ENCODE data around the gene CAMTA2. TPM values are rescaled to one million over a fixed set of nuclear protein-coding genes. Genes with fewer than 3 reads are reported as not detected.

Gene CAMTA2
- total and polyA plus RNA-seq, 4 donors: 15.0 to 66.3 (median 49.6) TPM

GRCh38 chr17:5020502-5021023 lies 33.1 kb upstream of the CAMTA2 start:
- peaks cover 6 to 52% (median 21%) of the 10 kb centered on the region in 4 donors for H3K36me3 ChIP-seq (ENCODE audit: control insufficient read depth in 4 of 4, insufficient read depth in 4 of 4, low read length in 4 of 4)
- ATAC-seq (ENCODE audit: insufficient read depth, low FRiP score): no peak

DNA sequence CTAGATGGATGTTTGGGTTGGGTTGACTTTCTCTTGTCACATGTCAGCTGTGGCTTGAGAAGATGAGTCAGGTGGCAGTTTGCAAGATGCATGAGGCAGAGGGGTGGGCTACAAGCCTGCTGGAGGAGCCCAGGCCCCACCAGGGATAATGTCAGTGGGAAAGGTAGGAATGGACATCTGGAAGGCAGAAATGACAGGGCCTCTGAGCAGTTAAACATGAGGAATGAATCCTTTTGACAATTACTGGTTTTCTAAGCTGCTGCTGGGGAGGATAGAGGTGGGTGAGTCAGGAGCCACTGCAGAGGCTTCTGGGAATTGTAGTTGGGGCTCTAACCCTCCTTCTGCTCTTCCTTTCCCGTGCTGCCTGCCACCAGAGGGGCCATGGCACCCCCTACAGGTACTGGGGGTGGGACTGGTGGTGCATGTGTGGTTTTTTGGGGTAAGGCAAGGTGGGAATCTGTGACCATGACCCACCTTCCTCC lies 32.0 kb upstream of the CAMTA2 start:
- Histone ChIP-seq H3K9ac (ENCODE audit: insufficient read depth in 1 of 2, low read length in 2 of 2) (no peak overlapping the region), H3K4me1 (ENCODE audit: control insufficient read depth in 5 of 5, insufficient read depth in 5 of 5, low read length in 5 of 5) (no peaks in the 10 kb centered on the region), H3K9me3 (ENCODE audit: control insufficient read depth in 4 of 4, insufficient read depth in 3 of 4, low read length in 3 of 4) (no peaks in the 10 kb centered on the region), H3K27ac (ENCODE audit: low read depth in 1 of 2, low read length in 1 of 2) (no peak overlapping the region), H3K36me3 (ENCODE audit: control insufficient read depth in 4 of 4, insufficient read depth in 4 of 4, low read length in 4 of 4) (peaks cover 10 to 54% (median 23%) of the 10 kb centered on the region in 4 donors), H3K4me3 (no peak overlapping the region), H3K27me3 (ENCODE audit: control insufficient read depth in 3 of 3, insufficient read depth in 3 of 3, low read length in 2 of 3) (no peaks in the 10 kb centered on the region)
- DNase-seq (no peak), ATAC-seq (ENCODE audit: insufficient read depth, low FRiP score) (no peak)
- 20 to 33% methylated on average over 1 of the region's 1 CpG for WGBS, 2 donors
- TF ChIP-seq, protein P1, sequence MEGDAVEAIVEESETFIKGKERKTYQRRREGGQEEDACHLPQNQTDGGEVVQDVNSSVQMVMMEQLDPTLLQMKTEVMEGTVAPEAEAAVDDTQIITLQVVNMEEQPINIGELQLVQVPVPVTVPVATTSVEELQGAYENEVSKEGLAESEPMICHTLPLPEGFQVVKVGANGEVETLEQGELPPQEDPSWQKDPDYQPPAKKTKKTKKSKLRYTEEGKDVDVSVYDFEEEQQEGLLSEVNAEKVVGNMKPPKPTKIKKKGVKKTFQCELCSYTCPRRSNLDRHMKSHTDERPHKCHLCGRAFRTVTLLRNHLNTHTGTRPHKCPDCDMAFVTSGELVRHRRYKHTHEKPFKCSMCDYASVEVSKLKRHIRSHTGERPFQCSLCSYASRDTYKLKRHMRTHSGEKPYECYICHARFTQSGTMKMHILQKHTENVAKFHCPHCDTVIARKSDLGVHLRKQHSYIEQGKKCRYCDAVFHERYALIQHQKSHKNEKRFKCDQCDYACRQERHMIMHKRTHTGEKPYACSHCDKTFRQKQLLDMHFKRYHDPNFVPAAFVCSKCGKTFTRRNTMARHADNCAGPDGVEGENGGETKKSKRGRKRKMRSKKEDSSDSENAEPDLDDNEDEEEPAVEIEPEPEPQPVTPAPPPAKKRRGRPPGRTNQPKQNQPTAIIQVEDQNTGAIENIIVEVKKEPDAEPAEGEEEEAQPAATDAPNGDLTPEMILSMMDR (IDR thresholded peaks at IDR 0.05; ENCODE audit: control extremely low read depth, extremely low read depth): no peak

More at GRCh38 chr17:5020502-5021023, 33.1 kb upstream of the CAMTA2 start:
- H3K4me1 ChIP-seq (ENCODE audit: control insufficient read depth in 5 of 5, insufficient read depth in 5 of 5, low read length in 5 of 5): no peaks in the 10 kb centered on the region
- no peak overlapping the region for H3K9ac ChIP-seq (ENCODE audit: insufficient read depth in 1 of 2, low read length in 2 of 2)
- 90 to 92% methylated on average over 19 to 20 of the region's 20 CpGs for WGBS, 2 donors
- H3K27me3 ChIP-seq (ENCODE audit: control insufficient read depth in 3 of 3, insufficient read depth in 3 of 3, low read length in 2 of 3): no peaks in the 10 kb centered on the region
- TF ChIP-seq, protein P1 (IDR thresholded peaks at IDR 0.05; ENCODE audit: control extremely low read depth, extremely low read depth): no peak
- no peaks in the 10 kb centered on the region for H3K9me3 ChIP-seq (ENCODE audit: control insufficient read depth in 4 of 4, insufficient read depth in 3 of 4, low read length in 3 of 4)
- H3K4me3 ChIP-seq: no peak overlapping the region
- DNase-seq: no peak
- H3K27ac ChIP-seq (ENCODE audit: low read depth in 1 of 2, low read length in 1 of 2): no peak overlapping the region

DNA sequence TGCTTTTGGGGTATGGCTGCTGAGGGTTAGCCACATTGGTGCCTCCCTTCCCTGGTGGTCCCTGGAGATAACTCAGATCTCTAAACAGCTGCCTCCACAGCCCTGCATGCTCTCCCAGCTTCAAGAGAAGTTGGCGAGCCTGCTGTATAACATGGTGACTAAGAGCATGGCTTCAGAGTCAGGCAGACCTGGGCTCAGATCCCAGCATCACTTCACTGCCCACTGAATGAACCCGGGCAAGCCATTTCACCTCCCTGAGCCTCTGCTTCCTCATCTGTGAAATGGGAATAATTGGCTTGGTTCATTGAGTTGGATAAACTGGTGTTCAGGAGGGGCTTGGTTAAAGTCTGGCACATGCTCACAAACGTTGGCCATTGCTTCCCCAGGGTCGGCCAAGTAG lies 26.9 kb upstream of the CAMTA2 start:
- Histone ChIP-seq H3K9ac (ENCODE audit: insufficient read depth in 1 of 2, low read length in 2 of 2) (no peak overlapping the region), H3K4me1 (ENCODE audit: control insufficient read depth in 5 of 5, insufficient read depth in 5 of 5, low read length in 5 of 5) (no peaks in the 10 kb centered on the region), H3K27ac (ENCODE audit: low read depth in 1 of 2, low read length in 1 of 2) (no peak overlapping the region), H3K36me3 (ENCODE audit: control insufficient read depth in 4 of 4, insufficient read depth in 4 of 4, low read length in 4 of 4) (peaks cover 10 to 44% (median 12%) of the 10 kb centered on the region in 4 donors), H3K9me3 (ENCODE audit: control insufficient read depth in 4 of 4, insufficient read depth in 3 of 4, low read length in 3 of 4) (no peaks in the 10 kb centered on the region), H3K4me3 (no peak overlapping the region), H3K27me3 (ENCODE audit: control insufficient read depth in 3 of 3, insufficient read depth in 3 of 3, low read length in 2 of 3) (no peaks in the 10 kb centered on the region)
- no peak for DNase-seq
- WGBS, 2 donors: 88 to 99% methylated on average over 4 of the region's 4 CpGs
- no peak for ATAC-seq (ENCODE audit: insufficient read depth, low FRiP score)
- TF ChIP-seq, protein P1 (IDR thresholded peaks at IDR 0.05; ENCODE audit: control extremely low read depth, extremely low read depth): no peak

GRCh38 chr17:5011928-5012327 lies 24.5 kb upstream of the CAMTA2 start:
- Histone ChIP-seq H3K36me3 (ENCODE audit: control insufficient read depth in 4 of 4, insufficient read depth in 4 of 4, low read length in 4 of 4) (peaks cover 13 to 52% (median 24%) of the 10 kb centered on the region in 4 donors), H3K27me3 (ENCODE audit: control insufficient read depth in 3 of 3, insufficient read depth in 3 of 3, low read length in 2 of 3) (no peaks in the 10 kb centered on the region), H3K9me3 (ENCODE audit: control insufficient read depth in 4 of 4, insufficient read depth in 3 of 4, low read length in 3 of 4) (no peaks in the 10 kb centered on the region), H3K4me3 (no peak overlapping the region), H3K4me1 (ENCODE audit: control insufficient read depth in 5 of 5, insufficient read depth in 5 of 5, low read length in 5 of 5) (no peaks in the 10 kb centered on the region), H3K27ac (ENCODE audit: low read depth in 1 of 2, low read length in 1 of 2) (no peak overlapping the region), H3K9ac (ENCODE audit: insufficient read depth in 1 of 2, low read length in 2 of 2) (no peak overlapping the region)
- ATAC-seq (ENCODE audit: insufficient read depth, low FRiP score): no peak
- TF ChIP-seq, protein P1 (IDR thresholded peaks at IDR 0.05; ENCODE audit: control extremely low read depth, extremely low read depth): no peak
- 80 to 87% methylated on average over 6 of the region's 6 CpGs for WGBS, 2 donors
- no peak for DNase-seq

All from lung (tissue), 12 donors.